Activated T-helper 1 cell treated with anti-CD3 and anti-CD28 coated beads, Interleukin-2, amount 50 U/mL, for 16 hours (primary cell): Measurements from ENCODE around the gene KISS1R.

ENCODE experiments used
- DNase-seq, 2 donors: peaks; one replicate each; pipeline ENCODE4 v3.0.0-alpha.2; 2020; ENCODE audit warnings: low read depth in 1 of 2, low spot score in 1 of 2

Gene KISS1R

DNA sequence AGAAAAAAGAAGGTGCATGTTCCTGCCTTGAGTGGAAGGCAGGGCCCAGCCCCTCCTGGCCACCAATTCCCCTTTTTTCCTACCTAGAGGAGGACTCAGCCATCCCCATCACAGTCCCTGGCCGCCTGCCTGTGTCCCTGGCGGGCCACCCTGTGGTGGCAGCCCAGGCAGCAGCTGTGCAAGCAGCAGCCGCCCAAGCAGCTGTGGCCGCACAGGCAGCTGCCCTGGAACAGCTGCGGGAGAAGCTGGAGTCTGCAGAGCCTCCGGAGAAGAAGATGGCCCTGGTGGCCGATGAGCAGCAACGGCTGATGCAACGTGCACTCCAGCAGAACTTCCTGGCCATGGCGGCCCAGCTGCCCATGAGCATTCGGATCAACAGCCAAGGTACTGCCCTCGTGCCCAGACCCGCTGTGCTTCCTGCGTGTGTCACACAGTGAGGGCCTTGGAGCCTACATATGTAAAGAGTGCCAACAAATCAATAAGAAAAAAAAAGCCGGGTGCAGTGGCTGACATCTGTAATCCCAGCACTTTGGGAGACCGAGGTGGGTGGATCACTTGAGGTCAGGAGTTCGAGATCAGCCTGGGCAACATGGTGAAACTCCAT lies 49.5 kb downstream of the KISS1R start:
- DNase-seq, result no peak
